Fibroblast of lung (primary cell): ENCODE results near the gene PDLIM5.

Experiments used
- EZH2 ChIP-seq: IDR thresholded peaks from 2 replicates; pipeline ENCODE4 v1.5.1; 2012; ENCODE audit warnings: low read length, control low read depth, mild to moderate bottlenecking; ENCODE audit errors: missing control alignments
- TF ChIP-seq, protein P1 (sequence below), 2 donors: IDR thresholded peaks in 1 of 2; conservative IDR thresholded peaks in 1 of 2; 1 replicate in 1 of 2; 2 replicates in 1 of 2; pipeline ENCODE4 v1.5.1; 2011 to 2012; ENCODE audit warnings: low read length in 2 of 2, control low read depth in 1 of 2, inconsistent platforms in 1 of 2, low read depth in 1 of 2, mild to moderate bottlenecking in 1 of 2

DNA sequence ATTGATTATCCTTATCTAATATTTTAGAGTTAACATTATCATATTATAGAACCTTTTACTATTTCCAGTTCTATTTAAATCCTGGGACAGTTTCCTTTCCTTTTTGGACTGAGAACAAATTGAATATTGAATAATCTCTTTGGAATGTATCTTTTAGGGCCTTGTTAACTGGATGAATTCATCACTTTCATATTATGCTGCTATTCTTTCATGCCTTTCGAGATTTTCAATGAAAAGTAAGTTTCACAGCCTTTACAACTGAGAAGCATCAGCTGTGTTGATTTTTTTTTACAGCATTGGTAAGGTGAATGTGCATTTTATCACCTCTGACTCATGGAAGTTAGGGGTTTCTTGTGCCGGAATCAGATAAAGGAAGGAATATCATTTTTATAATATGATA lies 39.6 kb downstream of the PDLIM5 start:
- TF ChIP-seq, protein P1, sequence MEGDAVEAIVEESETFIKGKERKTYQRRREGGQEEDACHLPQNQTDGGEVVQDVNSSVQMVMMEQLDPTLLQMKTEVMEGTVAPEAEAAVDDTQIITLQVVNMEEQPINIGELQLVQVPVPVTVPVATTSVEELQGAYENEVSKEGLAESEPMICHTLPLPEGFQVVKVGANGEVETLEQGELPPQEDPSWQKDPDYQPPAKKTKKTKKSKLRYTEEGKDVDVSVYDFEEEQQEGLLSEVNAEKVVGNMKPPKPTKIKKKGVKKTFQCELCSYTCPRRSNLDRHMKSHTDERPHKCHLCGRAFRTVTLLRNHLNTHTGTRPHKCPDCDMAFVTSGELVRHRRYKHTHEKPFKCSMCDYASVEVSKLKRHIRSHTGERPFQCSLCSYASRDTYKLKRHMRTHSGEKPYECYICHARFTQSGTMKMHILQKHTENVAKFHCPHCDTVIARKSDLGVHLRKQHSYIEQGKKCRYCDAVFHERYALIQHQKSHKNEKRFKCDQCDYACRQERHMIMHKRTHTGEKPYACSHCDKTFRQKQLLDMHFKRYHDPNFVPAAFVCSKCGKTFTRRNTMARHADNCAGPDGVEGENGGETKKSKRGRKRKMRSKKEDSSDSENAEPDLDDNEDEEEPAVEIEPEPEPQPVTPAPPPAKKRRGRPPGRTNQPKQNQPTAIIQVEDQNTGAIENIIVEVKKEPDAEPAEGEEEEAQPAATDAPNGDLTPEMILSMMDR (conservative IDR thresholded peaks at IDR 0.05 in 1 of 2, IDR thresholded peaks at IDR 0.05 in 1 of 2; ENCODE audit: low read depth in 1 of 2, low read length in 2 of 2), result no peak
- TF ChIP-seq EZH2, result no peak
